Testis (tissue), 3 donors: ENCODE data around the gene NFIA. TPM values are rescaled to one million over a fixed set of nuclear protein-coding genes. Genes with fewer than 3 reads are reported as not detected.
A peak's percentile ranks its signal among the peaks of the same experiment; 100 is the strongest.

ENCODE experiments used
- DNase-seq: peaks from one replicate; pipeline ENCODE4 v3.0.0-alpha.2; 2019
- H3K27ac ChIP-seq, 2 donors: fragments of 200-600 bp; sonication (generic); one replicate each; pipeline ENCODE4 v1.5.1; 2019
- H3K27me3 ChIP-seq: fragments of 200-600 bp; sonication (generic); one replicate; pipeline ENCODE4 v1.5.1; 2019
- H3K36me3 ChIP-seq: fragments of 200-600 bp; sonication (generic); one replicate; pipeline ENCODE4 v1.5.1; 2017; ENCODE audit warnings: low read depth; ENCODE audit errors: missing control alignments
- H3K4me1 ChIP-seq: fragments of 200-600 bp; sonication (generic); one replicate; pipeline ENCODE4 v1.5.1; 2019
- H3K4me3 ChIP-seq, 2 donors: fragments of 200-600 bp; sonication (generic); one replicate each; pipeline ENCODE4 v1.5.1; 2017 to 2019
- H3K9me3 ChIP-seq: fragments of 200-600 bp; sonication (generic); one replicate; pipeline ENCODE4 v1.5.1; 2017
- POLR2A ChIP-seq: fragments of 450-650 bp; IDR thresholded peaks from one replicate; pipeline ENCODE4 v1.6.1; 2017; ENCODE audit warnings: antibody characterized with exemption, mild to moderate bottlenecking, moderate library complexity
- WGBS, 2 donors: methylation state at CpG; one replicate each; pipeline ENCODE4 v1.1.5; 2018; 5-methylcytosine and 5-hydroxymethylcytosine counted together
- intact Hi-C: fragments of 100-400 bp; cut with DNase I; formaldehyde crosslinking; loops from one replicate; pipeline ENCODE4 v1.15.1; 2023; ENCODE audit warnings: low total_unique reads
- polyA plus RNA-seq: library from polyadenylated mRNA; stranded (reverse); fragments of 350-450 nt; fragmentation: Illumina TruSeq; extraction: RNeasy Lipid Tissue Mini Kit (QIAGEN cat#74804); gene quantifications from one replicate; pipeline ENCODE4 v1.2.3, GENCODE V29; 2014; ENCODE audit warnings: low read depth, low replicate concordance; ENCODE audit not compliant: insufficient read depth
- total RNA-seq, 2 donors: library from RNA; depleted of rRNA; stranded (reverse); fragments of >200 nt; gene quantifications; one replicate each; pipeline ENCODE4 v1.2.3, GENCODE V29; 2016
- TF ChIP-seq, protein P1 (sequence below), 3 experiments: fragments of 450-650 bp in 2 of 3; fragments of 200-600 bp in 1 of 3; sonication (generic) in 1 of 3; IDR thresholded peaks; one replicate each; pipeline ENCODE4 v1.5.1; 2016 to 2019; ENCODE audit warnings: antibody characterized with exemption in 3 of 3, mild to moderate bottlenecking in 2 of 3, moderate library complexity in 1 of 3

NFIA gene
- total and polyA plus RNA-seq, 3 donors from 2014 or later: 11.6 to 78.9 (median 53.5) TPM

DNA sequence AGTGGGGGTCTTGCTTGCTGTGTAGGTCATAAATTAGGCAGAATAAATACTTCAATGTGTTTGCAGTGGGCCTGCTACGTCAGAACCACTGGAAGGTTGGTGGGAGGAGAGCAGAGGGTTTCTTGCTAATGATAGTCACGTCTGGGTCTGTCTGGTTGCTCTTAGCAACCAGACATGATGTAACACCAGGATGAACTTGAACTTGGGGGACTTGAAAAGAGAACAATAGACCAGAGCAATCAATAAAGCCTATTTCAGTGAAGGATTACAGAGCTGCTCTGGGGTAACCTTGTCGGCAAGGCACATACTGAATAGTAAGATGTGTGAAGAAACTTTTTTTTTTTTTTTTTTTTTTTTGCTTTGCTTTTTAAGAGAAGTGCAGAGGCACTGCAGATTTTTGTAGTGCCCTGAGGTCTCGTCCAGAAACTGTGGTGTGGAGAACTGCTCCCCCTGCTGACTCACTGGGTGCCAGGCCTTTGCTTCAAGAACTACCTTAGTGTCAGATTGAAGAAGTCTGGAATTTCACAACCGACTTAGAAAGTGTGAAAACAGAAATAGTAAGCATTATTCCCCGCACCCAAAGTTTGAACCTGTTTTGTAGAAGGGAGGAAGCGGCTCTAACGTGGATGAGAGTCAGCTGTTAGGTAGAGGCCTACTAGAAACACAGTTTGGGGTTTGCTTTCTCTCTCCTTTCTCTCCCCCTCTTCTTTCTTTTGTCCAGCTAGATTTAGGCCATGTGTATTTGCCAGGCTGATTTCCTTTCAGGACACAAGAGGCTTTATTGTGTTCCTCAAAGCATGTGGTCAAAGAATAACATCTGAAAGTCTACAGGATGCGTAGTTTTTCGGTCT, 371.0 kb downstream of the NFIA start:
- no peaks in the 10 kb centered on the region for H3K9me3 ChIP-seq
- TF ChIP-seq, protein P1, sequence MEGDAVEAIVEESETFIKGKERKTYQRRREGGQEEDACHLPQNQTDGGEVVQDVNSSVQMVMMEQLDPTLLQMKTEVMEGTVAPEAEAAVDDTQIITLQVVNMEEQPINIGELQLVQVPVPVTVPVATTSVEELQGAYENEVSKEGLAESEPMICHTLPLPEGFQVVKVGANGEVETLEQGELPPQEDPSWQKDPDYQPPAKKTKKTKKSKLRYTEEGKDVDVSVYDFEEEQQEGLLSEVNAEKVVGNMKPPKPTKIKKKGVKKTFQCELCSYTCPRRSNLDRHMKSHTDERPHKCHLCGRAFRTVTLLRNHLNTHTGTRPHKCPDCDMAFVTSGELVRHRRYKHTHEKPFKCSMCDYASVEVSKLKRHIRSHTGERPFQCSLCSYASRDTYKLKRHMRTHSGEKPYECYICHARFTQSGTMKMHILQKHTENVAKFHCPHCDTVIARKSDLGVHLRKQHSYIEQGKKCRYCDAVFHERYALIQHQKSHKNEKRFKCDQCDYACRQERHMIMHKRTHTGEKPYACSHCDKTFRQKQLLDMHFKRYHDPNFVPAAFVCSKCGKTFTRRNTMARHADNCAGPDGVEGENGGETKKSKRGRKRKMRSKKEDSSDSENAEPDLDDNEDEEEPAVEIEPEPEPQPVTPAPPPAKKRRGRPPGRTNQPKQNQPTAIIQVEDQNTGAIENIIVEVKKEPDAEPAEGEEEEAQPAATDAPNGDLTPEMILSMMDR (IDR thresholded peaks at IDR 0.05): peak; percentile 58 to 71 (median 67)
- no peak for TF ChIP-seq POLR2A
- H3K4me3 ChIP-seq: no peak overlapping the region
- peak overlapping the region; percentile 64 to 75 for H3K27ac ChIP-seq
- peaks cover 43% of the 10 kb centered on the region for H3K4me1 ChIP-seq
- 23 to 26% methylated on average over 10 of the region's 10 CpGs for WGBS, 2 donors
- no peaks in the 10 kb centered on the region for H3K36me3 ChIP-seq
- DNase-seq: peak; percentile 95
- intact Hi-C loops: loop anchor here (5.0 kb wide), 1 partner anchor 401 kb away; no protein-coding TSS in a partner anchor
- H3K27me3 ChIP-seq: no peaks in the 10 kb centered on the region

DNA sequence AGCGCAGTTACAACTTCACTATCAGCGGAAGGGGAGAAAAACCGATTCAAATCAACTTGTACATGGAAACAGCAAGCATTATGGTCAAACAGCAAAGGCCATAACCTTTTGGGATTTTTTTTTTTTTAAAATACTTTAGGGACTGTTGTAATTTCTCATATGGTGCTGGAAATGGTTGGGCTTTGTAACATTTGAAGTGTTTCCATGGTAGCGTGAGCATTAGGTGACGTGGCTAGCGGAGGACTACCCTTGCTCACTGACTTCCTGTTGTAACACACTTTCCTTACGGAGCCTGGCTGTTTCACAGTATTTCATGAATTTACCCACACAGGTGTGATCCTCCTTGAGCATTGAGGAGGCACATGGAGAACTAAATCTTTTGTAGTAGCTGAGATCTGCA, 373.0 kb downstream of the NFIA start:
- no peak for TF ChIP-seq POLR2A
- TF ChIP-seq, protein P1 (IDR thresholded peaks at IDR 0.05): no peak
- Histone ChIP-seq H3K9me3 (no peaks in the 10 kb centered on the region), H3K4me1 (peaks cover 43% of the 10 kb centered on the region), H3K4me3 (no peak overlapping the region), H3K27me3 (no peaks in the 10 kb centered on the region), H3K27ac (no peak overlapping the region), H3K36me3 (no peaks in the 10 kb centered on the region)
- WGBS, 2 donors: 93% methylated on average over 7 of the region's 7 CpGs
- intact Hi-C loops: no loop called here
- DNase-seq: no peak

DNA sequence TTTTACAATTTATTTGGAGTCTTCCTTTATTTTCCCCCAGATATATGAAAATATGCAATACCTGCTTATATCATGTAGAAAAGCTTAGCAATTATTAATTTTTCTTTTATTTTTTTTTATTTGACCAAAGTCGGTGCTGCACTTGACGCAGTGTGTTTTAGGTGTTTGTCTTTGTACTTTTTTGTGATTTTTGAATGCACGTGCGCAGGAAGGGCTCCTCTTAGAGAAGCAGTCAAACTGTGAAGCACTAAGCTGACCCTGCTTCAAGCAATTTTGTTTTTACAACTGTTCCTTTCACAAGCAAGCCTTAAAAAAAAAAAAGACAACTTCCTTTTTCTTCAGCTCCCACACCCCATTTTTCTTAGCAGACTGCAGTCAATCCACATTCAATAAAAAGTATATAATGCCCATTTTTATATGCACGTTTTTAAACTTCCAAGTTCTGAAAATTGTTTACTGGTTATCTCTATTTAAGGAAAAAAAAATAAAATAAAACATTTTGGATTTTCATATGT, 375.2 kb downstream of the NFIA start:
- WGBS, 2 donors: 74 to 79% methylated on average over 5 of the region's 5 CpGs
- no peak overlapping the region for H3K4me3 ChIP-seq
- H3K27me3 ChIP-seq: no peaks in the 10 kb centered on the region
- no peak for TF ChIP-seq POLR2A
- TF ChIP-seq, protein P1 (IDR thresholded peaks at IDR 0.05): no peak
- peaks cover 36% of the 10 kb centered on the region for H3K4me1 ChIP-seq
- no peaks in the 10 kb centered on the region for H3K36me3 ChIP-seq
- H3K9me3 ChIP-seq: no peaks in the 10 kb centered on the region
- DNase-seq: no peak
- H3K27ac ChIP-seq: no peak overlapping the region
- intact Hi-C loops: no loop called here

DNA sequence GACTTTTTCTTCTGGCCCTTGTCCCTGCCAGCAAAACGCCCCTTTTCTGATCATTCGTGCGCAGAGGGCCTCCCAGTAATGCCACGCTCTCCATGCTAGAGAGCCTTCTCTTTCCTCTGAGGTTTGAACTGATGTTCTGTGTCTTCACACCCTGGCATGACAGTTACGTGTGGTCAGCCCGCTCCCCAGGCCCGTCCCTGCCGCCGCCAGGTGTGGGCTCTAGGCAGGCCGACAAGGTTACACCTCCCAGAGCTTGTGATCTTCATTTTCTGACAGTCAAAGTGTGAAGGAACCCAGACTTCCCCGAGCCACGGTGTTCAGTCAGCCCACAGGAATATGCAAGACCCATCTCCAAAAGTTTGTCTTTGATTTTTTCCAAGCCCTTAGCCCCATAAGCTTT, 377.0 kb downstream of the NFIA start:
- DNase-seq: no peak
- intact Hi-C loops: no loop called here
- WGBS, 2 donors: 83 to 85% methylated on average over 12 of the region's 12 CpGs
- H3K4me1 ChIP-seq: peaks cover 21% of the 10 kb centered on the region
- no peaks in the 10 kb centered on the region for H3K9me3 ChIP-seq
- no peaks in the 10 kb centered on the region for H3K27me3 ChIP-seq
- TF ChIP-seq, protein P1 (IDR thresholded peaks at IDR 0.05): no peak
- TF ChIP-seq POLR2A: no peak
- H3K36me3 ChIP-seq: no peaks in the 10 kb centered on the region
- H3K27ac ChIP-seq: no peak overlapping the region
- no peak overlapping the region for H3K4me3 ChIP-seq
